Natural killer cell treated with Interleukin-12 subunit alpha and Interleukin-12 subunit beta and Interleukin-15 and Interleukin-18, amount 100 ng/mL, for 72 hours (primary cell): Measurements from ENCODE around the gene KCNMA1. TPM values are rescaled to one million over a fixed set of nuclear protein-coding genes. Genes with fewer than 3 reads are reported as not detected.

Experiments used
- ATAC-seq, 2 donors: fragments of 150-1000 bp; cut with Tn5 transposase in 1 of 2; sonication (Bioruptor Pico), chemical (Tn5 transposase) in 1 of 2; 2 replicates each; pipeline ENCODE4 v1.10.0; 2021
- DNase-seq: peaks from one replicate; pipeline ENCODE4 v3.0.0; 2022; ENCODE audit warnings: low spot score
- H3K27ac Mint-ChIP-seq, 2 donors: 1 replicate in 1 of 2; 2 replicates in 1 of 2; pipeline ENCODE4 v1.8.0; 2022; ENCODE audit warnings: mixed read lengths in 2 of 2, mild to moderate bottlenecking in 1 of 2, moderate library complexity in 1 of 2
- H3K27me3 Mint-ChIP-seq, 2 donors: 1 replicate in 1 of 2; 2 replicates in 1 of 2; pipeline ENCODE4 v1.8.0; 2022; ENCODE audit warnings: mixed read lengths in 2 of 2
- H3K36me3 Mint-ChIP-seq: one replicate; pipeline ENCODE4 v1.8.0; 2022; ENCODE audit warnings: mixed read lengths
- H3K4me1 Mint-ChIP-seq, 2 donors: 1 replicate in 1 of 2; 2 replicates in 1 of 2; pipeline ENCODE4 v1.8.0; 2022; ENCODE audit warnings: low read depth in 2 of 2, mixed read lengths in 2 of 2, mild to moderate bottlenecking in 1 of 2
- H3K4me3 Mint-ChIP-seq: one replicate; pipeline ENCODE4 v1.8.0; 2022; ENCODE audit warnings: mixed read lengths
- H3K9me3 Mint-ChIP-seq: 2 replicates; pipeline ENCODE4 v1.8.0; 2022; ENCODE audit warnings: mixed read lengths
- total RNA-seq, 2 donors: library from RNA; stranded (reverse); gene quantifications; one replicate each; pipeline ENCODE4 v1.2.3, GENCODE V29; 2022

The KCNMA1 gene
- total RNA-seq, 2 donors from 2014 or later, result 2.8 TPM; not detected in 1

- no peaks in the 10 kb centered on the region for H3K4me1 Mint-ChIP-seq
These were observed 316.6 kb downstream of the KCNMA1 start for GRCh38 chr10:77320971-77321471.

GRCh38 chr10:77319557-77319956 is 318.1 kb downstream of the KCNMA1 start:
- H3K9me3 Mint-ChIP-seq, result no peaks in the 10 kb centered on the region
- H3K27me3 Mint-ChIP-seq, result peaks cover 6 to 33% of the 10 kb centered on the region in 2 donors
- H3K36me3 Mint-ChIP-seq, result no peaks in the 10 kb centered on the region
- ATAC-seq (no peak), DNase-seq (no peak)
- H3K4me1 Mint-ChIP-seq, result no peaks in the 10 kb centered on the region
- no peak overlapping the region for H3K27ac Mint-ChIP-seq
- H3K4me3 Mint-ChIP-seq, result no peak overlapping the region

More at GRCh38 chr10:77320971-77321471, 316.6 kb downstream of the KCNMA1 start:
- H3K27ac Mint-ChIP-seq, result no peak overlapping the region
- no peaks in the 10 kb centered on the region for H3K36me3 Mint-ChIP-seq
- H3K27me3 Mint-ChIP-seq, result peaks cover 6 to 36% of the 10 kb centered on the region in 2 donors
- H3K9me3 Mint-ChIP-seq, result no peaks in the 10 kb centered on the region
- no peak overlapping the region for H3K4me3 Mint-ChIP-seq
- DNase-seq, result no peak
- no peak for ATAC-seq

GRCh38 chr10:77318739-77319138 is 318.9 kb downstream of the KCNMA1 start:
- Mint-ChIP-seq H3K36me3 (no peaks in the 10 kb centered on the region), H3K4me3 (no peak overlapping the region), H3K4me1 (no peaks in the 10 kb centered on the region), H3K27me3 (peaks cover 6 to 33% of the 10 kb centered on the region in 2 donors), H3K27ac (no peak overlapping the region), H3K9me3 (no peaks in the 10 kb centered on the region)
- DNase-seq (no peak), ATAC-seq (no peak)

GRCh38 chr10:77317221-77317620 is 320.4 kb downstream of the KCNMA1 start:
- H3K27me3 Mint-ChIP-seq, result peaks cover 5 to 22% of the 10 kb centered on the region in 2 donors
- H3K9me3 Mint-ChIP-seq, result no peaks in the 10 kb centered on the region
- no peak for ATAC-seq
- no peak overlapping the region for H3K27ac Mint-ChIP-seq
- H3K4me3 Mint-ChIP-seq, result no peak overlapping the region
- H3K36me3 Mint-ChIP-seq, result no peaks in the 10 kb centered on the region
- no peaks in the 10 kb centered on the region for H3K4me1 Mint-ChIP-seq
- no peak for DNase-seq

- DNase-seq (no peak), ATAC-seq (no peak)
- no peaks in the 10 kb centered on the region for H3K36me3 Mint-ChIP-seq
- H3K4me3 Mint-ChIP-seq, result no peak overlapping the region
- H3K27me3 Mint-ChIP-seq, result peaks cover 9 to 11% of the 10 kb centered on the region in 2 donors
- H3K9me3 Mint-ChIP-seq, result no peaks in the 10 kb centered on the region
- no peaks in the 10 kb centered on the region for H3K4me1 Mint-ChIP-seq
- H3K27ac Mint-ChIP-seq, result no peak overlapping the region
These were observed 322.0 kb downstream of the KCNMA1 start for GRCh38 chr10:77315496-77316129.

- DNase-seq, result no peak
- Mint-ChIP-seq H3K4me3 (no peak overlapping the region), H3K27me3 (peaks cover 11 to 15% of the 10 kb centered on the region in 2 donors), H3K9me3 (no peaks in the 10 kb centered on the region), H3K36me3 (no peaks in the 10 kb centered on the region), H3K4me1 (no peaks in the 10 kb centered on the region), H3K27ac (no peak overlapping the region)
- no peak for ATAC-seq
These were observed 324.4 kb downstream of the KCNMA1 start for GRCh38 chr10:77313066-77313750.

GRCh38 chr10:77311186-77311585 is 326.4 kb downstream of the KCNMA1 start:
- Mint-ChIP-seq H3K4me1 (no peaks in the 10 kb centered on the region), H3K4me3 (no peak overlapping the region), H3K36me3 (no peaks in the 10 kb centered on the region), H3K27ac (no peak overlapping the region), H3K9me3 (no peaks in the 10 kb centered on the region), H3K27me3 (peaks cover 7 to 9% of the 10 kb centered on the region in 2 donors)
- ATAC-seq (no peak), DNase-seq (no peak)

- no peaks in the 10 kb centered on the region for H3K4me1 Mint-ChIP-seq
- no peak for DNase-seq
These were observed 327.2 kb downstream of the KCNMA1 start for GRCh38 chr10:77310288-77310840.

GRCh38 chr10:77309509-77309908 is 328.1 kb downstream of the KCNMA1 start:
- peaks cover 7 to 11% of the 10 kb centered on the region in 2 donors for H3K27me3 Mint-ChIP-seq
- no peaks in the 10 kb centered on the region for H3K36me3 Mint-ChIP-seq
- no peak overlapping the region for H3K4me3 Mint-ChIP-seq
- DNase-seq, result no peak
- H3K27ac Mint-ChIP-seq, result no peak overlapping the region
- H3K9me3 Mint-ChIP-seq, result no peaks in the 10 kb centered on the region
- no peaks in the 10 kb centered on the region for H3K4me1 Mint-ChIP-seq
- ATAC-seq, result no peak

More at GRCh38 chr10:77310288-77310840, 327.2 kb downstream of the KCNMA1 start:
- no peak overlapping the region for H3K4me3 Mint-ChIP-seq
- ATAC-seq, result no peak
- H3K27me3 Mint-ChIP-seq, result peaks cover 7 to 11% of the 10 kb centered on the region in 2 donors
- no peak overlapping the region for H3K27ac Mint-ChIP-seq
- H3K9me3 Mint-ChIP-seq, result no peaks in the 10 kb centered on the region
- no peaks in the 10 kb centered on the region for H3K36me3 Mint-ChIP-seq

GRCh38 chr10:77309092-77309491 is 328.5 kb downstream of the KCNMA1 start:
- no peak for ATAC-seq
- Mint-ChIP-seq H3K27me3 (peaks cover 7 to 11% of the 10 kb centered on the region in 2 donors), H3K4me1 (no peaks in the 10 kb centered on the region), H3K4me3 (no peak overlapping the region), H3K27ac (no peak overlapping the region), H3K36me3 (no peaks in the 10 kb centered on the region), H3K9me3 (no peaks in the 10 kb centered on the region)
- DNase-seq, result no peak

- no peak overlapping the region for H3K27ac Mint-ChIP-seq
- ATAC-seq, result no peak
- no peaks in the 10 kb centered on the region for H3K9me3 Mint-ChIP-seq
- DNase-seq, result no peak
- H3K4me3 Mint-ChIP-seq, result no peak overlapping the region
- H3K27me3 Mint-ChIP-seq, result peaks cover 7 to 13% of the 10 kb centered on the region in 2 donors
- no peaks in the 10 kb centered on the region for H3K36me3 Mint-ChIP-seq
- H3K4me1 Mint-ChIP-seq, result no peaks in the 10 kb centered on the region
These were observed 329.4 kb downstream of the KCNMA1 start for GRCh38 chr10:77308084-77308732.

- Mint-ChIP-seq H3K4me3 (no peak overlapping the region), H3K27me3 (peaks cover 8% of the 10 kb centered on the region in 2 donors), H3K9me3 (no peaks in the 10 kb centered on the region)
These were observed 330.9 kb downstream of the KCNMA1 start for GRCh38 chr10:77306666-77307065.

GRCh38 chr10:77305650-77306632 is 331.7 kb downstream of the KCNMA1 start:
- H3K36me3 Mint-ChIP-seq, result no peaks in the 10 kb centered on the region
- H3K27ac Mint-ChIP-seq, result no peak overlapping the region
- DNase-seq (no peak), ATAC-seq (no peak)
- H3K9me3 Mint-ChIP-seq, result no peaks in the 10 kb centered on the region
- H3K4me1 Mint-ChIP-seq, result no peaks in the 10 kb centered on the region
- H3K4me3 Mint-ChIP-seq, result no peak overlapping the region
- H3K27me3 Mint-ChIP-seq, result peaks cover 7 to 14% of the 10 kb centered on the region in 2 donors

More at GRCh38 chr10:77306666-77307065, 330.9 kb downstream of the KCNMA1 start:
- Mint-ChIP-seq H3K4me1 (no peaks in the 10 kb centered on the region), H3K36me3 (no peaks in the 10 kb centered on the region), H3K27ac (no peak overlapping the region)
- DNase-seq, result no peak
- ATAC-seq, result no peak
